Stimulated activated CD4-positive, alpha-beta T cell treated with anti-CD3 and anti-CD28 coated beads, Interleukin-1b, Interleukin-23, amount 100 ng/mL, for 4 hours (primary cell): ENCODE data around the gene DHRS12.

Experiments
- DNase-seq, 2 donors: peaks; one replicate each; pipeline ENCODE4 v3.0.0-alpha.2; 2020; ENCODE audit warnings: low read depth in 2 of 2

DHRS12 gene

DNA sequence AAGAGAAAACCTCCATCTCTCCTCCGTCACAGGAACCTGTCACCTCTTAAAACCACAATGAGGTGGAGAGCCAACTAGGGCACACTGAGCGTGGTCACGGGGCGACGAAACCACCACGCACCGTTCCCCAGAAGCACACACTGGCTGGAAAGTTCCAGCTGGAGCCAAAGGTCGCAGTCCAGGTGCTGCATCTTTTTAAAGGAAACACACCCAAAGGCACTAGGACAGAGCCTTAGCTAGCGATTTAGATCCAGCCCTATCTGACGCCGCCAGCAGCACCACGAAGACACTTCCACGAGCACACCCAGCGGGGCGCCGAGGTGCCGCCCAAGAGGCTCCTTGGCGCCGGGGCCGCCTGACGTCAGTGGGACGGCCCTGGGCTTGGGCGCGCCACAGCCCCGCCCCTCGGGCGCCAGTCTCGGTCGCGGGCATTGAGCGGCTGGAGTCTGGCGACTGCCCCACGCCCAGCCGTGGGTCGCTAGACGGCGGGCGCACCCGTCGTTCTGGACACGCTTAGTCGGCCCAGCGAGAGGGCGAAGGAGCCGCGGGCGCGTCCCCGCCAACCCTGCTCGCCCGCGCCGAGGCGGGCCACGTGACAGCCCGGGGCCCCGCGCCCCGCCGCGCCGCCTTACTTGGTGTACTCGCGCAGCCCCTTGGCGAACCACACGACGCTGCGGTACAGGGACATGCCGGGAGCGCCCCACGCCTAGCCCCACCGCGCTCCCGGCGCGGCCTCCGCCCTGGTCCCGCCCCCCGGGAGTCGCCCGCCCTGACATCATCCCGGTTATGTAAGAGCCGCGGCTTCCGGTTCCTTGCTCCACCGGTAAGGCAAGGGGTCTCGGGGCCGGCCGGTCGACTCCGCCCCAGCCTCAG, at the start of gene DHRS12:
Gene DHRS12 (minus strand): TSS at position 742 of the 873 bp plus-strand sequence. CDS start 4,504 bp downstream, outside the sequence.
- peak; percentile 76 to 77 for DNase-seq

GRCh38 chr13:51849145-51850101, 45.5 kb upstream of the DHRS12 start:
- DNase-seq = peak in 1 of 2 donors; percentile 34

GRCh38 chr13:51848674-51849073, 44.7 kb upstream of the DHRS12 start:
- no peak for DNase-seq

GRCh38 chr13:51846756-51847155, 42.8 kb upstream of the DHRS12 start:
- no peak for DNase-seq

DNA sequence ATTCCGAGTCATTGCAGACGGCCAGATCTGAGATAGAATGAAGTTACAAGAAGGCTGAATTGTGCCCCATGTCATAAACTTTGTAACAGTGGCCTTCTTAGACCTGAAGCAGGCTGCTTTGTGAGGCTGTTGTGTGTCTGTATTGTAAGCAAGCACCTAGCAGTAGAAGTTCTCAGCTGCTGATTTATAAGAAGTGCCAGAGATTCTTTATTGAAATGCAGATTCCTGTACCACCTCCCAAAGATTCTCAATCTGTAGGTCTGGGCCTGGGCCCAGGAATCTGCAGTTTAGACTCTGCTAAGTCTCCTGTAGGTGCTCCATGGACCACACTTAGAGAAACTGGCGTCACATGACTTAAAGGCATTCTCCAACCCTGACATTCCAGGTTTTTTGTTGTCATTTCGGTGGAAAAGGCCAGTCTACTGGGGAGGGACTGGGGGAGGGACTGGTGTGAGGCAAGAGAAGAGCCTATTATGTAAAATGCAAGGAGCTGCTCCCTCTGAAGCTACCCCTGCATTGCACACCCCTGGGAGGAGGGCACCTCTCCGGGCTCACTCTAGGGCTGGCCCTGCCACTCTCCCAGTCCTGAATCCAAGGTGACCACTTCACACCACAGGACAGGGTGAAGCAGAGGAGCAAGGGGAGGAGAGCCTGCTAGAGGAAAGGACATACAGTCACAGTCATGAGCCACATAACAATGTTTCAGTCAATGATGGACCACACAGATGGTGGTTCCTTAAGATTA, 41.8 kb upstream of the DHRS12 start:
- DNase-seq = no peak

GRCh38 chr13:51844862-51845573, 41.1 kb upstream of the DHRS12 start, which contains the start of gene TMEM272:
Gene TMEM272 (minus strand): TSS chr13:51845177. CDS start chr13:51838530, 6,647 bp downstream.
- DNase-seq = peak; percentile 35 to 53

- no peak for DNase-seq
Measured at GRCh38 chr13:51843529-51843928, 39.6 kb upstream of the DHRS12 start.

DNA sequence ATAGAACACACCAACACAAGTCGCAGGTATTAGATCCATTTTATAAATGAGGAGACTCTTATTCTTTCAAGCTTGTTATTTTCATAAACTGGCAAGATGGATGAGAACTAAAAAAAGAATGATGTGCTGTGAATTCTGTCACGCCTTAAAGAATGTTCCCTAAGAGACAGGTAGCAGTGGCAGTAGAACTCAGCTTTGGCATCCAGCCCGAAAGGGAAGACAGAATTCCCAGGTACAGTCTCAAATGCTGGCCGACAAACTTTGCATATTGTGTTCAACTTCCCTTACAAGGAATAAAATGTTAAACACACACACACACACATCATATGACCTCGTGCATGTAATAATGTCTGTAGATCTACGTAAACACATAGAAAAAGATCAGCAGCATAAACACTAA, 37.8 kb upstream of the DHRS12 start:
- DNase-seq = no peak

- DNase-seq = no peak
Measured at GRCh38 chr13:51840917-51841316, 37.0 kb upstream of the DHRS12 start.

DNA sequence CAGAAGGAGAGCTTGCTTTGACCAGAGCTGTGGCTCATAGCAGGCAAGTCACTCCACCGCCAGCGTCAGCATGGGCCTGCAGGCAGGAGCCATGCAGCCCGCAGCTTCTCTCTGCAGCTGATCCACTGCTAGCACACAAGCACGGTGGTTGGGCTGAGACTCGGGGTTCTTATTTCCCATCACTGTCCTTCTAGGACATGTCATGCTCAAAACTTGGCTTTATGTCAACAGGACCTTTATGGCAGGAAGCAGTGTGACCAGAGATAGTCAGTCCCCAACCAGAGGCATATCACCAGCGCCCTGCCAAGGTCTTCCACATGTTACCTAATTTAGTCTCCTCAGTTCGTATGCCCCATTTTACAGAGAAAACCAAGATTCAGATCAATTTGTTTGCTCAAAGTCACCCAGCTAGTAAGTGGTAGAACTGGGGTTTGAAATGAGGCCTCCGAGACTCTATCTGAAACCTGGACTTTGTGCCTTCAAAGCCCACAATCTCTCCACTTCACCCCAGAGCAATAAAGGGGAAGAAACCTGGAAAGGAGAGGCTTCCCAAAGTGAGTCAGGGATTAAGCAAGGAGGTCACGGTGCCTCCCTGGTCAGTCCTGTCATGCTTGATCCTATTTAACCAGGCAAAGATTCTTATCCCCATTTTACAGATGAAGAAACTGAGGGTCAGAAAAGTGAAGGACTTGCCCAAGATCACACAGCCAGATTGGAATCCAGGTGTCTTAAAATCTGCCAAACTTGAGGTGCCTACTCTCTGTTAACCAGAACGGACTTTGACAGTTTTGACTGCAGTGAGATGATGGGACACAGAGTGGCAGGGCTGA, 36.0 kb upstream of the DHRS12 start:
- DNase-seq = no peak

DNA sequence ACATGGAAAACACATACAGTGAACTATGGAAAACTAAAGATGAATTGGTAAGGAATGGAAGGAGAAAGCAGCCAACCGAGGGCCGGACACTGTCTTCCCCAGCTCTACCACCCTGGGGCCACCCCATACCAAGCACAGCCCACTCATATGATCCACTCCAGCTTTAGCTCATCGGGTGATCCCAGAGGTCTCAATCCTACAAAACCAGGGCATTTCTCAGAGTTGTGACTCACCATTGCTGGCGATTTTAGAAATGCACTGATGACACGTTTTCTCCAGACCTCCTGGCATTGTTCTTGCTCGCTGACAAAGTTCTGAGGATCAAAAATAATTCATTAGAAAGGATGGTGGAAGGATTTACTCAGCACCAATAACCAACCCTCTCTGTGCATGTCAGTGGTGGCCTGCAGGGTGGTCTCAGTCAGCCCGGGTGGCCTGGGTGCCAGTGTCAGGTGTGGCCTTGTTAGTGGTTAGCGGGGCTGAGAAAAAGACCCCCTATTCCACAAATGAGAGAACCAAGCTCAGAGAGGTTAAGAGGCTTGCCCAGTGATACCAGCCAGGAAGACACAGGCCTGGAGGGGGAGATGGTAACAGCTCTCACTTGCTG, 34.4 kb upstream of the DHRS12 start:
- DNase-seq = no peak

DNA sequence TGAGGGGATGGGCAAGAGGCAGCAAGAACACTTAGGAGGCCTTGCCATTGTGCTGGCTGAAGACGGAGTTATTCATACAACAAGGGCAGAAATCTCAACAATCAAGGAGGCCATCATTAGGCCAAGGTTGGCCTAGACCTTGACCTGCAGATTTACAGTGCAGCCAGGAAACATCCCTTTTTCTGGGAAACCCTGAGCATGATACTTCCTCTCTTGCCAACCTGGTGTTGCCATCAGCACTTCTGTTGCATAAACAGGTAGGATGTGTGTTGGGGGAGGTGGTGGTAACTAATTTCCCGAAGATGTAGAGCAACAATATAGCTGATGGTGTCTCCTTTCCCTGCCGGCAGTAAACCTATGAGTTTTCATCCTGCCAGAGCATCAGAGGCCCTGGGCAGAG, 33.1 kb upstream of the DHRS12 start:
- DNase-seq = no peak

- no peak for DNase-seq
Measured at GRCh38 chr13:51834581-51835171, 30.7 kb upstream of the DHRS12 start.

DNA sequence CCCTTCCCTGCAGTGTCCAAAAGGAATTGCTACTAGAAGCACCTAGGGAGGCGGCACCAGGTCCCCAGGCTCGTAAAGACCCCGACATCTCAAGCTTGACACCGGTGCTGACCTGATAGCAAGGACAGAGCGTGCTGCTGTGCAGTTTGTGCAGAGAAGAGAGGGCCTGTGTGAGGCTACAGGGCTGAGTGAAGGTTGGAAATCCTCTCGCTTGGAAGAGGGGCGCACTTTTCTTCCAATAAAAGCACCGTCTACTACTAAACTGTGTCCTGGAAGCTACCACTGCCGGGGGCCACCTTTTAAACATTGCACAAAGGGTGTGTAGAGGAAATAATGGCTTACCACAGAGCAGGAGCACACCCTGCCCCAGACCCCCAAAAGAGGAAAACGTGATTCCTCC, 30.0 kb upstream of the DHRS12 start:
- DNase-seq = no peak

- DNase-seq = peak in 1 of 2 donors; percentile 48
Measured at GRCh38 chr13:51832471-51833152, 28.6 kb upstream of the DHRS12 start.

DNA sequence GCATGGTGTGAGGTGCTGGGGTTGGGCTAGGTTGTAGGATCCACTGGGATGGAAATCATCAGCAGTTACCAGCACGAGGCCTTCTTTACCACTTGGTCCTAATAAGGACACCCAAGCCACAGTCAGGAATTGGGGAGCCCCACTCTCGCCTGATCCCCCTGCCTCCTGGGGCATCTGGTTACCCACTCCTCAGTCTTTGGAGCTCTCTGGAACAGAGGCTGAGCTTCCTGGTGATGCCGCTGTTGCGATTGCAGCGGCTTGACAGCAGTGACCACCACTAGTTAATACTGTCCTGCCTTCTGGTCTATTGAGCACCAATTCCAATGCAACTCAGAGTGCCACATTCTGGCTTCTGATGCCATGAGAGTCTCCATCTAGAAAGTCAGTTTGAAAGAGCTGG, 27.6 kb upstream of the DHRS12 start:
- no peak for DNase-seq

- DNase-seq = no peak
Measured at GRCh38 chr13:51829568-51829899, 25.6 kb upstream of the DHRS12 start.

DNA sequence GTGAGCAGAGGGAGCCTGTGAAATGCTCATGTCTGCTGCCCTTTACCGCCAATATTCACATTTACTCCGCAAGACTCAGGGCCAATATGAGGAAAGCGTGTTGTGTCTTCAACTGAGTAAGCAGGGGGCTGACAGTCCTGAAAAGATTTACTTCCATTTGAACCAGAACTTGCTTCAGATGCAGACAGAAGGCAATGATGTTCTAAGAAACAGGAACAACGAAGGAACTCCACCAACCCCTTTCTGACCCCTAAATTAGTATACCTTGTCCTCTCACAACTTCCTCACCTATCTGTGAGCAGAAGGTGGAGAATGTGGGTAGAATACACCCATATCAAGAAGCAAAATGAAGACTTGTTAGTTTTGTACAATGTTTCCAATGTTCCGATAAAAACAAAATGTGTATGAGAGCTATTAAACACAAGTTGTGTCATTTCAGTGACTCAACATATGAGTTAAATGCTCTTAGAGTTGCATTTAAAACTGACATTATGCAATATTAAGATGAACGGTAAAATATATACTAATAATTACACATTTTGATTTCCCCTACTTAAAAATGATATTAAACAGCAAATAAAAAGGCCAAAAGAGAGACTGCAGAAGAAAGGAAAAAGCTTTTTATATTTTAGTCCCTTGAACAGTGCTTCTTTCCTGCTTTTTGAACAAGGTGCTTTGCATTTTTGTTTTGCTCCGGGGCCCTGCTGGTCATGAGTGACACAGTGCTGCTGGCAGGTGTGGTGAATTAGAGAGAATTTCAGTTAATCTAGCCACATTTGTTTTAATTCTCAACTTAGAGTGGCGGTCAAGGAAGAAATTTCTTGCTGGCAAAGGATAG, 25.0 kb upstream of the DHRS12 start:
- DNase-seq = no peak
